Epidermal melanocyte (primary cell): ENCODE data around the gene RIPK3.
"Not testable (repeated sequence)": the region's sequence is repeated elsewhere in the genome, so short reads cannot be mapped to it uniquely, and the experiment has no call there.

Source experiments
- DNase-seq: peaks from one replicate; pipeline ENCODE4 v3.0.0; 2011; ENCODE audit warnings: low spot score; ENCODE audit not compliant: insufficient read length

Gene RIPK3

DNA sequence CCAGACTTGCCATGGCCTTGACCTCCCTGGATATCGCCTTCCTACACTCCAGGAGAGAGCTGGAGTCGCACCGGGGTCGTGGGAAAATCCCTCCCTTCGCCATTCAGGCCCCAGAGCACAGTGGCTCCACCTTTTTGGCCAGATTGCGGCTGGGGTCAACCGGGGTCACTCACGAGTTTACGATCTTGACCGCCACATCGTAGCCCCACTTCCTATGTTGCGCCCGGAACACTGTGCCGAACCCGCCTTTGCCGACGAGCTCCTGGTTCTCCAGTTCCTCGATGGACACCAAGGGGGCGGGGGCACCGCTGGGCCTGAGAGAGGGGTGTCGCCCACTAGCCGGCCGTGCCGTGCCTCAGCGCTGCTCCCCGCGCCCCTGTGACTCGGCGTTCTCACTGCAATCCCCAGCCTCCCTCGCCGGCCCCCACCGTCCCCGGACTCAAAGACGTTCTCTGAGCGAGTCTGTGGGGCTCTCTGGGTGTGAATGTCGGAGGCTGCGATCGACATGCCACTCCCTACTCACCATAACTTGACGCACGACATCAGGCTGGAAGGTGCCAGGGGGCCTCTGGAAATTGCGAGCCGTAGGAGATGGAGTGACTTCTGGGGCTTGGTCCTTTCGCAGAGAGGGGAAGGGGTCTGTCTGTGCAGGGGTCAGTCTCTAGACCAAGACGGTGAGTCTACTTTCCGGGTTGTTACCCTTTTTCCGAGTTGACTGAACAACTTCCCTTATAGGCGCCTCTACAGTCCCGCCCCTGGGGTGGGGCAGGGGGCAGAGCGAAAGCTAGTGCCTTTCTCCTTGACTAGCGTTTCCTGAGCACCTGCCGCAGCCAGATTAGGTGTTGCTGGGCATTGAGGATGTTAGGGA lies at the start of gene RIPK3:
Gene RIPK3, minus strand, starts transcription at position 708 of the 868 bp plus-strand sequence. Its CDS starts 165 bp downstream, at position 543.
- DNase-seq, result no peak

DNA sequence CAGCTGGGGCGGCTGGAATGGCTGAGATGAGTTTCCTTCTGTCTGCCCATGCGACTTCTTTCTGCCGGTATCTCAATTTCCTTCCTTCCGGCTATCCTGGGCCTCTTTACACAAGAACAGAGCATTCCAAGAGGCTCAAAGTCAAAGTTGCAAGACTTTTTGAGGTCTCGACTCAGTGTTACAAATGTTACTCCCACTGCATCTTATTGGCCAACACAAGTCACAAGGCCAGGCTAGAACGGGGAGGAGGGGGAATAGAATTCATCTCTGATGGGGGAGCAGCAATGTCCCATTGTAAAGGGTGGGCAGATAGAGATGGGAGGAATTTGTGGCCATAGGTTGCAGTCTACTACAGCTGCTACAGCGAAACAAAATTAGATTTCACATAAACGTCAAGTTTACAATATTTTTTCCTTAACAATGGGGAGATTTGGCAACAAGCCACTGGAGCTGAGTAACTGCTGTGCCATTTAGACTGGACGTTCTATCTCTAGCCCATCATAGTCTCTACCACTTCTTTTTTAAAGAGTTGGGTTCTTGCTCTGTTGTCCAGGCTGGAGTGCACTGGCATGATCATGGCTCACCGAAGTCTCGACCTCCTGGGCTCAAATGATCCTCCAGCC lies 49.5 kb upstream of the RIPK3 start:
- DNase-seq, result no peak

DNA sequence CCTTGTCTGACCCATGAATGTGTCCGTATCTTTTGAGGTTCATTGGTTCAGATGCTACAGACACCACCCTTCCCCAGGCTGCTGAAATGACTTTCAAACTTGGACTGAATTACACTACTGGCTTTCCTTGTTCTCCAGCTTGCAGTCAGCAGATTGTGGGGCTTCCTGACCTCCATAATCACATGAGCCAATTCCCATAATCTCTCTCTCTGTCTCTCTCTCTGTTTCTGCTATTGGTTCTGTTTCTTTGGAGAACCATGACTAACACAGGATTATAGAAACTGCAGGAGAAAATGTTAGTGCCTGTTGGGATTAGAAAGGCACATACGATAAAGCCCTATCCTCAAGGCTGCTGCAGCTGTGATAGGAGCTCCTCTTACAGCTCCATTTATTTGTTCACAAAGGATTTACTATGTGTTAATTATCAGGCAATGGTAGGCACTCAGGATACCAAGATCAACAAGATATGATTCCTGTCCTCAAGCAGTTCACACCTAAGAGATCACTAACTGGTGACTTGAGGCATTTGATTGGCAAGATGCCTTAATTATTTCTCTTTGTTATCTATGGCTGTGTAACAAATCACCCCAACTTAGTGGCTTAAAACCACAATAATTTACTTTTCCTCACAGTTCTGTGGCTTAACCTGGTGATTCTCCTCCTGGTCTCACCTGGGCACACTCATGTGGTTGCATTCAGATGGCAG lies 48.8 kb upstream of the RIPK3 start:
- no peak for DNase-seq

DNA sequence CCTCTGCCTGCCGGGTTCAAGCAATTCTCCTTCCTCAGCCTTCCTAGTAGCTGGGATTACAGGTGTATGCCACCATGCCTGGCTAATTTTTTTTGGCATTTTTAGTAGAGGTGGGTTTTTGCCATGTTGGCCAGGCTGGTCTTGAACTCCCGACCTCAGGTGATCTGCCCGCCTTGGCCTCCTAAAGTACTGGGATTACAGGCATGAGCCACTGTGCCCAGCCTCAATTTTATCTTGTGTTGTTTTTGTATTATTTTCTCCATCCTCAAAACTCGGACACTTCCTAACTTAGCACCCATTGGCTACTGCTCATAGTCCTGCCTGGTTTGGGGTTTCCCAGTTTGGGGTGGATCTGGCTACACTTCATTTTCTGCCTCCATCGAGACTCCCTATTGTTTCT lies 47.8 kb upstream of the RIPK3 start:
- not testable (repeated sequence) for DNase-seq

DNA sequence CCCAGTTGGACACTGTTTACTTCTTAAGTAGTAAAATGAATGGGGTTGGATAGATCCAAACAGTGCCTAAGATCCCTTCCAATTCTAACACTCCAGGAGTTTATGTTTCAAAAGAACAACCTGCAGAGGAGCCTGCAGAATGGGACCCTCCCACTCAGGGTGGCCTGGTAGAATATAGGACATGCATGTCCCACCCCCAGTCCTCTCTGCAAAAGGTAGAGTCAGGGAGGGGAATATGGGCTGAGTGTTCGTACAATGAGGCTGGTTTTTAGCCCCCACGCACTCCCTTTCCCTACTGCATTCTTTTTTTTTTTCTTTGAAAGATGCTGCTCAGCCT lies 47.2 kb upstream of the RIPK3 start:
- no peak for DNase-seq

DNA sequence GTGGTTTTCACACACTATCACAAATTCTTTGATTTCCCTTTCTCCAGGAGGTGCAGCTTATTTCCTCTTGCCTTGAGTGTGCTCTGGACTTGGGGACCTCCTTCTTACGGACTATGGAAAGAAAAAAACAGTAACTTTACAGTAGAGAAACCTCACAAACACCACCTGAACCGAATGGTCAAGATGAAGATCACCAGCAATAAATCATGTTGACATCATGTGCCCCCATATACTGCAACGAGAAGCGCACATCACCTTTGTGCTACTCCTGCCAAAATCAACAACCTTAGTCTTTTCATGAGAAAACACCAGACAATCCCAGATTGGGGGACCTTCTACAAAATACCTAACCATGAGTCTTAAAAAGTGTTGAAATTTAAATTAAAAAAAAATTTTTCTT lies 45.7 kb upstream of the RIPK3 start:
- DNase-seq, result no peak

DNA sequence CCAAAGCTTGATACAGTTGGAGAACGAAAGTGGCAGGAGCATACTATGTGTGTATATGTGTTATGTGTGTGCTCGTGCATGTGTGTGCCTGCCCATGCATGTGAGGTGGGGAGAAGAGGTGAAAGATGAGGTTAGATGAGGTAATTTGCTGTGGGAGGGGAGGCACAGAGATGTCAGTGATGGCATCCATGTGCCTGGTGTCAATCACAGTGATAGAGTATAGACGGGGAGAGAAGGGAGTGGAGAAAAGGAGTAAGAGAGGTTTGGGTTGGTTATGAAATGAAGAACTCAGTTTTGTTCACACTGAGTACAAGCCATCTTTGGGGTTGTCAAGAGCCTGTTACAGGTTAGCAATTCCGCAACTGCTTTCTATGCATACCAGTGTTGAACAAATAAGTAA lies 44.4 kb upstream of the RIPK3 start:
- no peak for DNase-seq

DNA sequence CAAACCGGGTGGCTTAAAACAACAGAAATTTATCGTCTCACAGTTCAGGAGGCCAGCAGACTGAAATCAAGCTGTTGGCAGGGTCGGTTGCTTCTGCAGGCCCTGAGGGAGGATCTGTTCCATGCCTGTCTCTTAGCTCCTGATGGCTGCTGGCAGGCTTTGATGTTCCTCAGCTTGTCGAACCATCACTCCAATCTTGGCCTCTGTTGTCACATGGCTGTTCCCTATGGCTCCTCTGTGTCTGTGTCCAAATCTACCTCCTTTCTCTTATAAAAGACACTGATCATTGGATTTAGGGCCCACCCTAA lies 42.2 kb upstream of the RIPK3 start:
- no peak for DNase-seq

DNA sequence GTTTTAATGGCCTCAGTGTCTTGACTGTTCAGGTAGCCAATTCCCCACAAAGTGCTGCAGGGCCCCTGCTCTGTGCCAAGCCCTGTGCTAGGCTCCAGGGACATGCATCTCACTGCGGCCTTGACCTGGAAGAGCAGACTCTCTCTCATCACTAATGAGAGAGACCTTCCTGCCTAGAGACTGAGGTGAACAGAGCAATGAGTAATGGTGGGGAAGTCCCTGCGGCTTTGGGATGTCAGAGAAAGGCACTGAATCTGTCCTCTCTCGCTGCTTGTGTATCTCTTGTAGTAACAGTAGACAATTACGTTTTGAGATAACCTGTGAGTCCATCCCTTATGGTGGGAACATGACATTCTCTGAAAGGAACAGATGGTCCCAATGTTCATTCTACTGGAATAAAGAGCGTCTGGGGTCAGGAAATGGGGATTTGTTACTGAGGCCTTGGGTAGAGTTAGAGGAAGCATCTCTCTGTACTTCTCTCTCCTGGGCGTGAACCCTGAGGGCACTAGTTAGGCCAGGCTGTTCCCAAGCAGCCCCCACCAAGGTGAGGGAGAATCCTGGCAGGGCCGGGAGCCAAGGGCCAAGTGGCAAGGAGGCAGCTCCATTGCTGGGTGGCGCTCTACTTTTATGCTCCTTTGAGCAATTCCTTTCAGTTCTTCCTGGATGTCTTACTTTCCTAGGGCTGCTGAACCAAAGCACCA lies 41.7 kb upstream of the RIPK3 start:
- no peak for DNase-seq

DNA sequence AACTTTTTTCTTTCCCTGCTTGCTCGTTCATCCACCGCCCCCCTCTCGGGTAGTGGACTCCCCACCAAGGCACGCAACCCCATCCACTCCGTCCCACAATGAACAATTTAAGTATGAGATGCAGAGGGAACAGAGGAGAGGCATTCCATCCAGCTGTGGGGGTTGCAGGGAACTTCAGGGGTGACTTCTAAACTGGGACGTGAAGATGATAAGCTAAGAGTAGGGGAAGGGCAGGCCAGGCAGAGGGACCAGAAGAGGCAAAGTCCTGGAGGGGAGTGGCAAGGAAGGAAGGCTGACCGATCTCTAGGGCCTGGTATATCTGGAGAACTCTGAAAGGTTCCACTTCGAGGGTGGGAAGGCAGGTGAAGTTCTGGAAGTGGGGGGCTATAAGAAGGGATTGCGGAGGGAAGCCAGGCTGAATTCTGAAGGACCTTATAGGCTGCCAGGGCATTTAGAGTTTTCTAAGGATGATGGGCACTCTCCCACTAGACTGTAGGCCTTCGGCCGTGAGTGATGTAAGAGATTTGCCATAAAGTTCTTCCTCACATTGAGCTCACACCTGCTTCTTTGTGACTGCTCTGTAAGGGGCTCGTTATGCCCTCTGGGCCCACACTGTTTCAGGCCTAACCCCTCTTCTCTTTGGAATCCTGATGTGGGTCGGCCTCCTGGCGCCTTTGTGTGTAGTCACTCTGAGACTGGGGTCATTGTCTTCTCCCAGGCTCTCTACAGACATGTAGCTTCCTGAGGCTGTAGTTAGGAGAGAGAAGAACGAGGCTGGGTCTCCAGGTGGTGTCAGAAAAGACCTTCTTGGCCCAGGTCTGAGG lies 40.3 kb upstream of the RIPK3 start:
- DNase-seq, result no peak

DNA sequence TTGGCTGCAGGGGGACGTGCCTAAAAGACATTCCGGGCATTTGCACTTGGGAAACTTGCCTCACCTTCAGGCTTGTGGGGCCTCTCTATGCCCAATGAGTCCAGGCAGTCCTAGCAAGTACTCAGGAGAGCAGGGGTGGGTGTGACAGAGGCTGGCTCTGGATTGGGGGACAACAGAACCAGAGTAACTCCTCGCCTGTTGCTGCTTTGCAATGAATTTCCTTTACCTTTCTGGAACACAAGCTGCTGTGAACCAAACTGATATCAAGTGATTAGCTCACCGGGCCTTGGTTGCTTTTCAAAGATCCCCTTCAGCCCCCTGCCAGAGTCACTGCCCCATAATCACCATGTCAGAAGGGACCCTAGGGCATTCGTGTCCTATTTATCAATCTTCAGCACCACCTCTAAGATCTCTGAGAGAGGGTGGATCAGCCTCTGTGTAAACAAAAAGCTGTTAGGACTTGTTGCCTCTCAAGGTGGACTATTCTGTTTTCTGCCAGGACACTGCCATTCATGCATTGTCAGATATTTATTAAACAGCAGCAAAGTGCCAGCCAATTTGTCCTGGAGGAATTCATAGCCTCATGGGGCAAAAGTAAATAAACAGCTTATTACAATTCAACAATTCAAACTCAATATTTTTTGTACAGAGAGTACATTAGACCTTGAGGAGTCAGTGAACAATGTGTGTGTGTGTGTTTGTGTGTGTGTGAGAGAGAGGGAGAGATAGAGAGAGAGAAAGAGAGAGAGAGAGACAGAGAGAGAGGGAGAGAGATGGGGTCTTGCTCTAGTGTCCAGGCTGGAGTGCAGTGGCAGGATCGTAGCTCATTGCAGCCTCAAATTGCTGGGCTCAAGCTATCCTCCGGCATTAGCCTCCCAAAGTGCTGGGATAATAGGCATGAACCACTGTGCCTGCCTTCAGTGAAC lies 39.5 kb upstream of the RIPK3 start:
- DNase-seq, result no peak

DNA sequence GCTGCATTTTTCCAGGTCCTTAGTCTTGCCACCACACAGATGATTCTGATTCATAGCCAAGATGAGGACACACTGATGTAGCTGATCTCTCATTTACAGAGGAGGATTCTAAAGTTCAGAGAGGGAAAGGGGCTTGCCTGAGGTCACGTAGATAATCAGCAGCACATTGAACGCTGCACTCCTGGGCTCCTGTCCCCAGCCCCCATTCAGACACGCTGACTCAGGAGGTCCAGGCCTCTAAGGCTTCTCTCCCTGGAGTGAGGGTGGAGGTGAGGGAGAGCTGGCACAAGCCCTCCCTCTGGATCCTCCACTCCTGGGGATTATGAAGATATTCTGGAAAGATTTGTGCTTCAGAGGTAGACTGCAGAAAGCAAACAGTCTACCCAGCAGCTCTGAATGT lies 38.5 kb upstream of the RIPK3 start:
- no peak for DNase-seq

DNA sequence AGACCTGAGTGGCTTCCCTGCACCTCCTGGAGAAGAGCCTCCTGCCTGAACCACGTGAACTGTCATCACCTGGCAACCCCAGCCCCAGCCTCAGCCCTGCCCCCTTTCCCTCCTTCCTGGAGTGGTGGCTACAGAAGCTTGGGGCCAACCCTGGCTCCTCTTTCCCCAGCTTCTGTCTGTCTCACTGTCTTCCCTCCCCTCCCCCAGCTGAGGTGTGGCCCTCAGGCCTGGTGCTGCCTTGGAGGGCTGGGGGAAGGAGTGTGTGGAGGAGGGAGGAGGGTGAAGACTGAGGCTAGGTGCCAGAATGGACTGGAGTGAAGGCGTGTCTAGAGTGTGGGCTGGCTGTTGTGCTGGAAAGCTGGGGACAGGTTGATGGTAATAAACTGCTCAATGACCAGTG lies 37.9 kb upstream of the RIPK3 start:
- no peak for DNase-seq

DNA sequence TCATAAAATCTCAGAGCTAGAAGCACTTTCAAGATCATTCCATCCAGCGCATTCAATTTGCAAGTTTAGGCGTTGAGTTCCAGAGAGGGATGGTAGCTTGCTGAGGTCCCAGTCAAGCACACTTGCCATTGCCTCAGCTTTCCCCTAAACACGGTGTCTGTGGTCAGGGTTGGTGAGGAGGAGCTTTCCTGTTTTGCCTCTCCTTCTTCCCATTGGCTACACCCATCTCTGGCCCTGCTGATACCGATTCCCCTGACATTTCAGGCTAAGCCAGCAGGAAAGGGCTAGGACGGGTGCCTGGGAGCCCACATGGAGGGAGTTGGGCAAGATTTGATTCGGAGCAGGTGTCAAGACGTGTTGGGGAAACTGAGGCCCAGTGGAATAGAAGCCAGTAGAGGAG lies 37.3 kb upstream of the RIPK3 start:
- DNase-seq, result no peak

DNA sequence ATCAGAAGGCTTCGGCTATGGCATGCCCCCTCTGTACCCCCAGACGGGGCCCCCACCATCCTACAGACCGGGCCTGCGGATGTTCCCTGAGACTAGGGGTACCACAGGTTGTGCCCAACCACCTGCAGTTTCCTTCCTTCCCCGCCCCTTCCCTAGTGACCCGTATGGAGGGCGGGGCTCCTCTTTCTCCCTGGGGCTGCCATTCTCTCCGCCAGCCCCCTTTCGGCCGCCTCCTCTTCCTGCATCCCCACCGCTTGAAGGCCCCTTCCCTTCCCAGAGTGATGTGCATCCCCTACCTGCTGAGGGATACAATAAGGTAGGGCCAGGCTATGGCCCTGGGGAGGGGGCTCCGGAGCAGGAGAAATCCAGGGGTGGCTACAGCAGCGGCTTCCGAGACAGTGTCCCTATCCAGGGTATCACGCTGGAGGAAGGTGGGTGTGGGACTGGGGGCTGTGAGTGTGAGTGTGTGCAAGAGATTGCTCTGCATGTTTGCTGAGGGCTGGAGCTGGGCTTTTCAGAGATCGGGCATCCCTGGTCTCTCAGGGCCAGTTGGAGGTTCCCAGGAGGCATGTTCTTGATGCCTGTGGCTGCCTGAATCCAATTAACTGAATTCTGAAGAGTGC lies 36.8 kb upstream of the RIPK3 start:
- no peak for DNase-seq

DNA sequence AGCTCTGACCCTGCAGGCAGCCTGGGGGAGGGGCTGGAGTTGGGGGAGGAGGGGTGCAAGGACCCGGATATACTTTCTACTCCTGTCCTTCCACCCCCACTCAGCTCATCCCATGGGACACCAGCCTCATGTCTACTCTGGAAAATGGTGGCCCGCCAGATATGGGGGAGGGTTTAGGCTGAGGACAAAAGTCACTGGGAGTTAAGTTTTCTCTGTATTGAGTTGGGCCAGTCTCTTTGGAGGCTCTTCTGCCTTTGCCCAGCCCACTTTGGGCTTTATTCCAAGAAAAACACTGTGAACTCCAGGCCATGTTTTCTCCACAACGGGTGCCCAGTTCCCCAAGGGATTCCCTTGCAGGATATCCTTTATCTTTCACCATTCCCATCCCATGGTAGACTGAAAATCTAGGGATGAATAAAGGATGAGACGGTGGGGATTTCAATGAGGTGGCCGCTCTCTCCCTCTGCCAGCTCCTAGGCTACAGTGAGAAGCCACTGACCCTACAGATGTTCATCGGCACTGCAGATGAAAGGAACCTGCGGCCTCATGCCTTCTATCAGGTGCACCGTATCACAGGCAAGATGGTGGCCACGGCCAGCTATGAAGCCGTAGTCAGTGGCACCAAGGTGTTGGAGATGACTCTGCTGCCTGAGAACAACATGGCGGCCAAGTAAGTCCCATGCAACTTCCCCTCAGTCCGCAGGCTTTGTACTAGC lies 33.1 kb upstream of the RIPK3 start:
- DNase-seq, result no peak

DNA sequence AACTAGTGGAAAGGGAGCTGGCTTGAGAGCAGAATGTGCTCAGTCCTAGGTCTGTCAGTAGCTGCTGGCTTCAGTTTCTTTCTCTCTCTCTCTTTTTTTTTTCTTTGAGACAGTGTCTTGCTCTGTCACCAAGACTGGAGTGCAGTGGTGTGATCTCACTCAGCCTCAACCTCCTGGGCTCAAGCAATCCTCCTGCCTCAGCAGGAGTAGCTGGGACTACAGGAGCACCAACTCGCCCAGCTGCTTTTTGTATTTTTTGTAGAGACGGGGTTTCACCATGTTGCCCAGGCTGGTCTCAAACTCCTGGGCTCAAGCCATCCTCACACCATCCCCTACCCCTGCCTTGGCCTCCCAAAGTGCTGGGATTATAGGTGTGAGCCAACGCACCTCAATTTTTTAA lies 31.8 kb upstream of the RIPK3 start:
- DNase-seq, result not testable (repeated sequence)

DNA sequence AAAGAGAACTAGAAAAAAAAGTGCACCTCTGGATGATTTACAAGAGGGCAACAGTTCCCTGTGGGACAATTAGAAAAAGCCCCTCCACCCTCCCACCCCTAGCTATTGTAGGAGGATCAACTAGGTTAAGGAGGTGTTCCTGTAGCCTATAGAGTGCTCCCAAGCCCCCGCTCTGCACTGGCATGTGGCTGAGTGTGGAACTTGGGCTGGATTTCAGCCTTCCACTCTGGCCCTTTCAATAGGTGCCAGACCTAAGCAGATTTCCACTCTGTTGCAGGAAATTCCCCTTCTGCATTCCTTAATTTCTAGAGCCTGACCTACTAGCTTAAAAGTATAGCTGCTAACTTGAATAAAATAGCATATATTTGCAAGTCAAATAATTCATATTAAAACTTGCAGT lies 31.0 kb upstream of the RIPK3 start:
- no peak for DNase-seq
